HepG2 (cell line): Measurements from ENCODE around the gene SURF2. TPM values are rescaled to one million over a fixed set of nuclear protein-coding genes. Genes with fewer than 3 reads are reported as not detected.

Experiments used
- E2F2 ChIP-seq: sonication (generic); formaldehyde crosslinking; IDR thresholded peaks from 2 replicates; pipeline ENCODE4 v1.4.0; 2020; ENCODE audit warnings: missing genetic modification reagents, borderline replicate concordance
- GATAD1 ChIP-seq: IDR thresholded peaks from 2 replicates; pipeline ENCODE4 v1.6.1; 2016; ENCODE audit warnings: missing genetic modification reagents, missing compliant biosample characterization
- MED8 ChIP-seq: sonication (generic); formaldehyde crosslinking; IDR thresholded peaks from 2 replicates; pipeline ENCODE4 v1.8.1; 2023; ENCODE audit warnings: mild to moderate bottlenecking, missing genetic modification reagents; ENCODE audit not compliant: insufficient replicate concordance
- MYC ChIP-seq: sonication (generic); formaldehyde crosslinking; IDR thresholded peaks from 2 replicates; pipeline ENCODE4 v1.9.0; 2021; ENCODE audit warnings: missing genetic modification reagents, borderline replicate concordance
- PHF8 ChIP-seq: sonication (generic); formaldehyde crosslinking; IDR thresholded peaks from 2 replicates; pipeline ENCODE4 v1.5.0; 2020; ENCODE audit warnings: missing genetic modification reagents
- ZBTB2 ChIP-seq: sonication (generic); formaldehyde crosslinking; IDR thresholded peaks from 2 replicates; pipeline ENCODE4 v1.8.0; 2022; ENCODE audit warnings: low read depth, missing genetic modification reagents
- ZBTB38 ChIP-seq: sonication (generic); formaldehyde crosslinking; IDR thresholded peaks from 2 replicates; pipeline ENCODE4 v1.5.1; 2020; ENCODE audit warnings: mild to moderate bottlenecking, missing genetic modification reagents
- ZGPAT ChIP-seq: IDR thresholded peaks from 2 replicates; pipeline ENCODE4 v1.6.1; 2016; ENCODE audit warnings: mild to moderate bottlenecking
- ZNF563 ChIP-seq: sonication (generic); formaldehyde crosslinking; IDR thresholded peaks from 2 replicates; pipeline ENCODE4 v1.8.0; 2022; ENCODE audit warnings: mild to moderate bottlenecking, moderate library complexity, missing genetic modification reagents
- ZNF639 ChIP-seq: conservative IDR thresholded peaks from 2 replicates; pipeline ENCODE4 v1.6.1; 2018; ENCODE audit warnings: missing genetic modification reagents
- ZNF879 ChIP-seq: sonication (generic); formaldehyde crosslinking; IDR thresholded peaks from 2 replicates; pipeline ENCODE4 v1.8.1; 2023; ENCODE audit warnings: missing genetic modification reagents
- polyA plus RNA-seq, 8 experiments: library from polyadenylated mRNA; depleted of rRNA in 3 of 8; stranded (reverse) in 7 of 8; unstranded in 1 of 8; fragments of >200 nt; fragmentation: Illumina TruSeq in 4 of 8; extraction: Trizol in 4 of 8; gene quantifications; 2 replicates each; pipeline versions ENCODE4 v1.2.1 to v1.2.3, GENCODE V29; 2011 to 2016; ENCODE audit warnings: low read depth in 4 of 8, missing spikeins in 1 of 8, mixed read lengths in 1 of 8; ENCODE audit not compliant: insufficient read depth in 1 of 8
- total RNA-seq, 5 experiments: library from RNA; depleted of rRNA; stranded (reverse); fragments of >200 nt; fragmentation: Illumina TruSeq; extraction: Trizol; gene quantifications; 2 replicates each; pipeline ENCODE4 v1.2.3, GENCODE V29; 2016; ENCODE audit warnings: low read depth in 1 of 5
- TF ChIP-seq, protein P1 (sequence below): sonication (generic); formaldehyde crosslinking; IDR thresholded peaks from 2 replicates; pipeline ENCODE4 v1.4.0; 2020; ENCODE audit warnings: missing genetic modification reagents, borderline replicate concordance
- TF ChIP-seq, protein P2 (sequence below): sonication (generic); formaldehyde crosslinking; IDR thresholded peaks from 2 replicates; pipeline ENCODE4 v1.5.0; 2020; ENCODE audit warnings: mild to moderate bottlenecking, missing genetic modification reagents

The SURF2 gene
- total and polyA plus RNA-seq, 2 of the 13 experiments (the other 11 are each of a cell fraction or from before 2014, with no cell fraction given) = 6.3 to 13.6 TPM

- TF ChIP-seq, protein P1, sequence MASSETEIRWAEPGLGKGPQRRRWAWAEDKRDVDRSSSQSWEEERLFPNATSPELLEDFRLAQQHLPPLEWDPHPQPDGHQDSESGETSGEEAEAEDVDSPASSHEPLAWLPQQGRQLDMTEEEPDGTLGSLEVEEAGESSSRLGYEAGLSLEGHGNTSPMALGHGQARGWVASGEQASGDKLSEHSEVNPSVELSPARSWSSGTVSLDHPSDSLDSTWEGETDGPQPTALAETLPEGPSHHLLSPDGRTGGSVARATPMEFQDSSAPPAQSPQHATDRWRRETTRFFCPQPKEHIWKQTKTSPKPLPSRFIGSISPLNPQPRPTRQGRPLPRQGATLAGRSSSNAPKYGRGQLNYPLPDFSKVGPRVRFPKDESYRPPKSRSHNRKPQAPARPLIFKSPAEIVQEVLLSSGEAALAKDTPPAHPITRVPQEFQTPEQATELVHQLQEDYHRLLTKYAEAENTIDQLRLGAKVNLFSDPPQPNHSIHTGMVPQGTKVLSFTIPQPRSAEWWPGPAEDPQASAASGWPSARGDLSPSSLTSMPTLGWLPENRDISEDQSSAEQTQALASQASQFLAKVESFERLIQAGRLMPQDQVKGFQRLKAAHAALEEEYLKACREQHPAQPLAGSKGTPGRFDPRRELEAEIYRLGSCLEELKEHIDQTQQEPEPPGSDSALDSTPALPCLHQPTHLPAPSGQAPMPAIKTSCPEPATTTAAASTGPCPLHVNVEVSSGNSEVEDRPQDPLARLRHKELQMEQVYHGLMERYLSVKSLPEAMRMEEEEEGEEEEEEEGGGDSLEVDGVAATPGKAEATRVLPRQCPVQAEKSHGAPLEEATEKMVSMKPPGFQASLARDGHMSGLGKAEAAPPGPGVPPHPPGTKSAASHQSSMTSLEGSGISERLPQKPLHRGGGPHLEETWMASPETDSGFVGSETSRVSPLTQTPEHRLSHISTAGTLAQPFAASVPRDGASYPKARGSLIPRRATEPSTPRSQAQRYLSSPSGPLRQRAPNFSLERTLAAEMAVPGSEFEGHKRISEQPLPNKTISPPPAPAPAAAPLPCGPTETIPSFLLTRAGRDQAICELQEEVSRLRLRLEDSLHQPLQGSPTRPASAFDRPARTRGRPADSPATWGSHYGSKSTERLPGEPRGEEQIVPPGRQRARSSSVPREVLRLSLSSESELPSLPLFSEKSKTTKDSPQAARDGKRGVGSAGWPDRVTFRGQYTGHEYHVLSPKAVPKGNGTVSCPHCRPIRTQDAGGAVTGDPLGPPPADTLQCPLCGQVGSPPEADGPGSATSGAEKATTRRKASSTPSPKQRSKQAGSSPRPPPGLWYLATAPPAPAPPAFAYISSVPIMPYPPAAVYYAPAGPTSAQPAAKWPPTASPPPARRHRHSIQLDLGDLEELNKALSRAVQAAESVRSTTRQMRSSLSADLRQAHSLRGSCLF = no peak
- peak; percentile 58; the same call in 1 of the 2 replicates for TF ChIP-seq ZBTB2 (CRISPR knock-in tag)
- peak; percentile 71 for TF ChIP-seq PHF8 (CRISPR knock-in tag)
- TF ChIP-seq ZBTB38 (CRISPR knock-in tag) = peak; percentile 53; the same call in 1 of the 2 replicates
- peak; percentile 98 for TF ChIP-seq MYC (CRISPR knock-in tag)
- TF ChIP-seq, protein P2, sequence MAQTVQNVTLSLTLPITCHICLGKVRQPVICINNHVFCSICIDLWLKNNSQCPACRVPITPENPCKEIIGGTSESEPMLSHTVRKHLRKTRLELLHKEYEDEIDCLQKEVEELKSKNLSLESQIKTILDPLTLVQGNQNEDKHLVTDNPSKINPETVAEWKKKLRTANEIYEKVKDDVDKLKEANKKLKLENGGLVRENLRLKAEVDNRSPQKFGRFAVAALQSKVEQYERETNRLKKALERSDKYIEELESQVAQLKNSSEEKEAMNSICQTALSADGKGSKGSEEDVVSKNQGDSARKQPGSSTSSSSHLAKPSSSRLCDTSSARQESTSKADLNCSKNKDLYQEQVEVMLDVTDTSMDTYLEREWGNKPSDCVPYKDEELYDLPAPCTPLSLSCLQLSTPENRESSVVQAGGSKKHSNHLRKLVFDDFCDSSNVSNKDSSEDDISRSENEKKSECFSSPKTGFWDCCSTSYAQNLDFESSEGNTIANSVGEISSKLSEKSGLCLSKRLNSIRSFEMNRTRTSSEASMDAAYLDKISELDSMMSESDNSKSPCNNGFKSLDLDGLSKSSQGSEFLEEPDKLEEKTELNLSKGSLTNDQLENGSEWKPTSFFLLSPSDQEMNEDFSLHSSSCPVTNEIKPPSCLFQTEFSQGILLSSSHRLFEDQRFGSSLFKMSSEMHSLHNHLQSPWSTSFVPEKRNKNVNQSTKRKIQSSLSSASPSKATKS (CRISPR knock-in tag) = no peak; the same call in 1 of the 2 replicates
- TF ChIP-seq ZNF879 (CRISPR knock-in tag) = no peak; the same call in 1 of the 2 replicates
- TF ChIP-seq E2F2 (CRISPR knock-in tag) = no peak
- TF ChIP-seq ZNF639 (CRISPR knock-in tag) = 0 out of 2 replicates have a peak, but pooled peaks have one; percentile 52
- TF ChIP-seq GATAD1 (CRISPR knock-in tag) = peak; percentile 87
- TF ChIP-seq MED8 (CRISPR knock-in tag) = peak; percentile 89
- peak; percentile 85 for TF ChIP-seq ZGPAT (CRISPR knock-in tag)
- TF ChIP-seq ZNF563 (CRISPR knock-in tag) = 0 out of 2 replicates have a peak, but pooled peaks have one; percentile 25
These were observed 8.2 kb upstream of the SURF2 start, which contains the start of the genes MED22 and RPL7A (continued) for GRCh38 chr9:133347985-133348717.
